ENCODE results near the gene HDLBP. TPM values are rescaled to one million over a fixed set of nuclear protein-coding genes. Genes with fewer than 3 reads are reported as not detected.

The HDLBP gene
- total and polyA plus RNA-seq, 2 experiments from 2014 or later, result 389 to 437 TPM

GRCh38 chr2:241359481-241360045 is 44.1 kb upstream of the HDLBP start:
- Histone ChIP-seq H3K27ac (peak overlapping the region; percentile 65), H3K36me3 (replicated peaks; ENCODE audit: insufficient read depth, low read depth) (no peaks in the 10 kb centered on the region), H4K20me1 (ENCODE audit: insufficient read depth, poor library complexity, severe bottlenecking) (peaks cover 31% of the 10 kb centered on the region), H3K9me2 (replicated peaks; ENCODE audit: insufficient read depth) (no peaks in the 10 kb centered on the region), H3K27me3 (no peaks in the 10 kb centered on the region), H3K9me3 (ENCODE audit: low read depth) (no peaks in the 10 kb centered on the region), H3K79me2 (peaks cover 80% of the 10 kb centered on the region), H2AFZ (no peak overlapping the region), H3K4me2 (peak overlapping the region; percentile 92), H3K4me3 (no peak overlapping the region), H3K4me1 (ENCODE audit: insufficient read depth) (peaks cover 27% of the 10 kb centered on the region)
- peak; percentile 33 for DNase-seq (ENCODE audit: low spot score)
- WGBS (ENCODE audit: low lambda C conversion rate, missing lambda C conversion rate), result 83% methylated on average over 7 of the region's 7 CpGs
- TF ChIP-seq EZH2 (IDR thresholded peaks at IDR 0.05; ENCODE audit: borderline replicate concordance), result no peak

- no peak overlapping the region for H2AFZ ChIP-seq
- 92% methylated on average over 5 of the region's 5 CpGs for WGBS (ENCODE audit: low lambda C conversion rate, missing lambda C conversion rate)
- no peak overlapping the region for H3K27ac ChIP-seq
- H3K36me3 ChIP-seq (replicated peaks; ENCODE audit: insufficient read depth, low read depth), result no peaks in the 10 kb centered on the region
- peaks cover 28% of the 10 kb centered on the region for H3K4me1 ChIP-seq (ENCODE audit: insufficient read depth)
- H3K9me2 ChIP-seq (replicated peaks; ENCODE audit: insufficient read depth), result no peaks in the 10 kb centered on the region
- no peak overlapping the region for H3K4me3 ChIP-seq
- peak overlapping the region; percentile 92 for H3K4me2 ChIP-seq
- no peak for DNase-seq (ENCODE audit: low spot score)
- H3K27me3 ChIP-seq, result no peaks in the 10 kb centered on the region
- no peaks in the 10 kb centered on the region for H3K9me3 ChIP-seq (ENCODE audit: low read depth)
- TF ChIP-seq CTCF (IDR thresholded peaks at IDR 0.05; ENCODE audit: poor library complexity) (no peak), EZH2 (IDR thresholded peaks at IDR 0.05; ENCODE audit: borderline replicate concordance) (no peak), EZH2phosphoT487 (IDR thresholded peaks at IDR 0.05; ENCODE audit: low read depth, severe bottlenecking, unreplicated experiment) (no peak)
- H4K20me1 ChIP-seq (ENCODE audit: insufficient read depth, poor library complexity, severe bottlenecking), result peaks cover 31% of the 10 kb centered on the region
- H3K79me2 ChIP-seq, result peaks cover 70% of the 10 kb centered on the region
Observed at GRCh38 chr2:241358470-241358869, 43.0 kb upstream of the HDLBP start.

GRCh38 chr2:241357531-241357930 is 42.1 kb upstream of the HDLBP start:
- Histone ChIP-seq H3K4me1 (ENCODE audit: insufficient read depth) (peaks cover 28% of the 10 kb centered on the region), H3K9me3 (ENCODE audit: low read depth) (no peaks in the 10 kb centered on the region), H4K20me1 (ENCODE audit: insufficient read depth, poor library complexity, severe bottlenecking) (peaks cover 31% of the 10 kb centered on the region), H2AFZ (no peak overlapping the region), H3K79me2 (peaks cover 61% of the 10 kb centered on the region), H3K27me3 (no peaks in the 10 kb centered on the region), H3K9me2 (replicated peaks; ENCODE audit: insufficient read depth) (no peaks in the 10 kb centered on the region), H3K4me2 (peak overlapping the region; percentile 92), H3K36me3 (replicated peaks; ENCODE audit: insufficient read depth, low read depth) (no peaks in the 10 kb centered on the region), H3K27ac (peak overlapping the region; percentile 87), H3K4me3 (peak overlapping the region; percentile 67)
- WGBS (ENCODE audit: low lambda C conversion rate, missing lambda C conversion rate), result 47% methylated on average over 3 of the region's 3 CpGs
- no peak for DNase-seq (ENCODE audit: low spot score)
- TF ChIP-seq EZH2 (IDR thresholded peaks at IDR 0.05; ENCODE audit: borderline replicate concordance) (no peak), CTCF (IDR thresholded peaks at IDR 0.05; ENCODE audit: poor library complexity) (no peak), EZH2phosphoT487 (IDR thresholded peaks at IDR 0.05; ENCODE audit: low read depth, severe bottlenecking, unreplicated experiment) (no peak)

- no peak for TF ChIP-seq CTCF (IDR thresholded peaks at IDR 0.05; ENCODE audit: poor library complexity)
- no peak for TF ChIP-seq EZH2phosphoT487 (IDR thresholded peaks at IDR 0.05; ENCODE audit: low read depth, severe bottlenecking, unreplicated experiment)
- no peak for TF ChIP-seq EZH2 (IDR thresholded peaks at IDR 0.05; ENCODE audit: borderline replicate concordance)
- Histone ChIP-seq H3K9me2 (replicated peaks; ENCODE audit: insufficient read depth) (no peaks in the 10 kb centered on the region), H3K9me3 (ENCODE audit: low read depth) (no peaks in the 10 kb centered on the region), H3K4me1 (ENCODE audit: insufficient read depth) (peaks cover 28% of the 10 kb centered on the region), H3K36me3 (replicated peaks; ENCODE audit: insufficient read depth, low read depth) (no peaks in the 10 kb centered on the region), H3K4me3 (peak overlapping the region; percentile 67), H4K20me1 (ENCODE audit: insufficient read depth, poor library complexity, severe bottlenecking) (peaks cover 31% of the 10 kb centered on the region), H2AFZ (peak overlapping the region; percentile 32), H3K79me2 (peaks cover 54% of the 10 kb centered on the region), H3K4me2 (peak overlapping the region; percentile 92), H3K27me3 (no peaks in the 10 kb centered on the region), H3K27ac (peak overlapping the region; percentile 87)
- 31% methylated on average over 5 of the region's 5 CpGs for WGBS (ENCODE audit: low lambda C conversion rate, missing lambda C conversion rate)
- DNase-seq (ENCODE audit: low spot score), result no peak
Observed at GRCh38 chr2:241356871-241357260, 41.4 kb upstream of the HDLBP start.
